ENCODE measurements around the gene GPRIN3.
"Not testable (repeated sequence)": the region's sequence is repeated elsewhere in the genome, so short reads cannot be mapped to it uniquely, and the experiment has no call there.

GPRIN3 gene

GRCh38 chr4:89316211-89316610, 8.6 kb upstream of the GPRIN3 start:
- no peaks in the 10 kb centered on the region for H3K9me3 ChIP-seq (ENCODE audit: control insufficient read depth, low read length)
- DNase-seq = no peak
- peak overlapping the region; percentile 61 for H3K27ac ChIP-seq (ENCODE audit: insufficient read depth, low read length, poor library complexity, severe bottlenecking)
- no peak overlapping the region for H3K4me3 ChIP-seq (ENCODE audit: insufficient read depth, low read depth, low read length, poor library complexity, severe bottlenecking)
- H3K36me3 ChIP-seq (ENCODE audit: control insufficient read depth, insufficient read depth, low read length) = no peaks in the 10 kb centered on the region
- H3K27me3 ChIP-seq (replicated peaks; ENCODE audit: control insufficient read depth, insufficient read depth, low read length, poor library complexity, severe bottlenecking) = no peaks in the 10 kb centered on the region
- H3K4me1 ChIP-seq (ENCODE audit: control insufficient read depth, insufficient read depth, low read length, poor library complexity, severe bottlenecking) = peaks cover 19% of the 10 kb centered on the region

- H3K27ac ChIP-seq (ENCODE audit: insufficient read depth, low read length, poor library complexity, severe bottlenecking) = no peak overlapping the region
- no peaks in the 10 kb centered on the region for H3K27me3 ChIP-seq (replicated peaks; ENCODE audit: control insufficient read depth, insufficient read depth, low read length, poor library complexity, severe bottlenecking)
- no peaks in the 10 kb centered on the region for H3K9me3 ChIP-seq (ENCODE audit: control insufficient read depth, low read length)
- H3K36me3 ChIP-seq (ENCODE audit: control insufficient read depth, insufficient read depth, low read length) = no peaks in the 10 kb centered on the region
- H3K4me3 ChIP-seq (ENCODE audit: insufficient read depth, low read depth, low read length, poor library complexity, severe bottlenecking) = no peak overlapping the region
- DNase-seq = no peak
- H3K4me1 ChIP-seq (ENCODE audit: control insufficient read depth, insufficient read depth, low read length, poor library complexity, severe bottlenecking) = peaks cover 30% of the 10 kb centered on the region
Measured at GRCh38 chr4:89314291-89314690, 6.7 kb upstream of the GPRIN3 start.

GRCh38 chr4:89312066-89312465, 4.5 kb upstream of the GPRIN3 start:
- H3K9me3 ChIP-seq (ENCODE audit: control insufficient read depth, low read length) = no peaks in the 10 kb centered on the region

DNA sequence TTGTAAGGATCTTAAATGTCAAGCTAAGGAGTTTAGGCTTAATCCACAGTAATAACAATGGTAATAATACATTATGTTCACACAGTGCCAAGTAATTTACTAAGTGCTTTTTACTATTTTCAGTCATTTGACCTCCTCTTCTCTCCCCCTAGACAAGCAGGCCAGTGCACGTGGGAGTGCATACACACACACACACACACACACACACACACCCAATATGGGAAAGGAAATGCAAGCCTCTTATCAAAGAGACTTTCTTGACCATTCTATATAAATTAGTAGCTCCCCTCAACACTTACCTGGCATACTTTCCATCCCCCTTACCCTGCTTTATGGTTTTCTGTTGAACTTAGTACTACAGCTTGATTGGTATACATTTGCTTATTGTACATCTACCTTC, 3.8 kb upstream of the GPRIN3 start:
- DNase-seq = no peak
- H3K27ac ChIP-seq (ENCODE audit: insufficient read depth, low read length, poor library complexity, severe bottlenecking) = no peak overlapping the region
- peaks cover 23% of the 10 kb centered on the region for H3K4me1 ChIP-seq (ENCODE audit: control insufficient read depth, insufficient read depth, low read length, poor library complexity, severe bottlenecking)
- H3K9me3 ChIP-seq (ENCODE audit: control insufficient read depth, low read length) = no peaks in the 10 kb centered on the region
- no peaks in the 10 kb centered on the region for H3K27me3 ChIP-seq (replicated peaks; ENCODE audit: control insufficient read depth, insufficient read depth, low read length, poor library complexity, severe bottlenecking)
- no peak overlapping the region for H3K4me3 ChIP-seq (ENCODE audit: insufficient read depth, low read depth, low read length, poor library complexity, severe bottlenecking)
- no peaks in the 10 kb centered on the region for H3K36me3 ChIP-seq (ENCODE audit: control insufficient read depth, insufficient read depth, low read length)

More at GRCh38 chr4:89312066-89312465, 4.5 kb upstream of the GPRIN3 start:
- DNase-seq = no peak
- Histone ChIP-seq H3K27me3 (replicated peaks; ENCODE audit: control insufficient read depth, insufficient read depth, low read length, poor library complexity, severe bottlenecking) (no peaks in the 10 kb centered on the region), H3K4me1 (ENCODE audit: control insufficient read depth, insufficient read depth, low read length, poor library complexity, severe bottlenecking) (peaks cover 29% of the 10 kb centered on the region), H3K4me3 (ENCODE audit: insufficient read depth, low read depth, low read length, poor library complexity, severe bottlenecking) (no peak overlapping the region), H3K36me3 (ENCODE audit: control insufficient read depth, insufficient read depth, low read length) (no peaks in the 10 kb centered on the region), H3K27ac (ENCODE audit: insufficient read depth, low read length, poor library complexity, severe bottlenecking) (no peak overlapping the region)

- H3K9me3 ChIP-seq (ENCODE audit: control insufficient read depth, low read length); H3K27me3 ChIP-seq (replicated peaks; ENCODE audit: control insufficient read depth, insufficient read depth, low read length, poor library complexity, severe bottlenecking); H3K27ac ChIP-seq (ENCODE audit: insufficient read depth, low read length, poor library complexity, severe bottlenecking); DNase-seq; H3K36me3 ChIP-seq (ENCODE audit: control insufficient read depth, insufficient read depth, low read length); H3K4me3 ChIP-seq (ENCODE audit: insufficient read depth, low read depth, low read length, poor library complexity, severe bottlenecking): not testable (repeated sequence)
- peaks cover 23% of the 10 kb centered on the region for H3K4me1 ChIP-seq (ENCODE audit: control insufficient read depth, insufficient read depth, low read length, poor library complexity, severe bottlenecking)
Measured at GRCh38 chr4:89309154-89309553, 1.6 kb upstream of the GPRIN3 start.

GRCh38 chr4:89308161-89308500, 531 bp upstream of the GPRIN3 start:
- Histone ChIP-seq H3K4me1 (ENCODE audit: control insufficient read depth, insufficient read depth, low read length, poor library complexity, severe bottlenecking) (peaks cover 26% of the 10 kb centered on the region), H3K36me3 (ENCODE audit: control insufficient read depth, insufficient read depth, low read length) (no peaks in the 10 kb centered on the region), H3K4me3 (ENCODE audit: insufficient read depth, low read depth, low read length, poor library complexity, severe bottlenecking) (peak overlapping the region; percentile 95), H3K27me3 (replicated peaks; ENCODE audit: control insufficient read depth, insufficient read depth, low read length, poor library complexity, severe bottlenecking) (no peaks in the 10 kb centered on the region), H3K9me3 (ENCODE audit: control insufficient read depth, low read length) (no peaks in the 10 kb centered on the region), H3K27ac (ENCODE audit: insufficient read depth, low read length, poor library complexity, severe bottlenecking) (peak overlapping the region; percentile 87)
- DNase-seq = peak in 1 of 3 donors; percentile 14

GRCh38 chr4:89307178-89307445, 488 bp downstream of the GPRIN3 start:
- no peaks in the 10 kb centered on the region for H3K27me3 ChIP-seq (replicated peaks; ENCODE audit: control insufficient read depth, insufficient read depth, low read length, poor library complexity, severe bottlenecking)
- peak overlapping the region; percentile 87 for H3K27ac ChIP-seq (ENCODE audit: insufficient read depth, low read length, poor library complexity, severe bottlenecking)
- DNase-seq = no peak
- H3K4me1 ChIP-seq (ENCODE audit: control insufficient read depth, insufficient read depth, low read length, poor library complexity, severe bottlenecking) = peaks cover 34% of the 10 kb centered on the region
- H3K36me3 ChIP-seq (ENCODE audit: control insufficient read depth, insufficient read depth, low read length) = no peaks in the 10 kb centered on the region
- H3K4me3 ChIP-seq (ENCODE audit: insufficient read depth, low read depth, low read length, poor library complexity, severe bottlenecking) = peak overlapping the region; percentile 95
- H3K9me3 ChIP-seq (ENCODE audit: control insufficient read depth, low read length) = no peaks in the 10 kb centered on the region

DNA sequence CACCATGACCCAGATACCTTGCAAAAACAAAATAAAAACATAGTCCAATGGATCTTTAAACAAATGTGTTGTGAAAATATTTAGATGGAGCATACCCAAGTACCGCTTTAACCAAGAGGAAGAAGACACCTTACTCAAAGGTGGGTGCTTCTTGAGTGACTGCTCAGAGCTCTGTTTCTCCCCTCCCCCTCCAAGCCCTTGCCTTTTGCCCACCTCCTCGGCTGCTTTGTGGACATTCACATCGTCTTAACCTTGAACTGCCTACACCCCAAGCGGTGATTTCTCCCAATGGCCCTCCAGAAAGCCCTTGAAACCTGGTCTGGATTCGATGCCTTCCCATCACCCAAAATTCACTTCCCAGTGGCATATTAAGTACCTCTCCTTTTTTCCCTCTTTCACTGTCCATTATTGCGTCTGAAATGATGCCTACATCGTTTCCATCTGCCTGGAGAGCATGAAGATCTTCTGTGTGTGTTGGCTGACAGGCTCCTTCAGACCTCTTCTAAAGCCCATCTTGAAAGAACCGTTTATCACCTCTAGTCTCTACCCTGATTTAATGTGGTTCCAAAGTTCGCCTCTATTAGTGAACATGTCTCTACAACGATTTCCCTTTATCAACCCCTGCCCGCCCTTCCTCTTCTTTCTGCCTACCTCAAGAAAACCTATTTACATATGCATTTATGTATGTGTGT, 968 bp downstream of the GPRIN3 start:
- no peak for DNase-seq
- peak overlapping the region; percentile 87 for H3K27ac ChIP-seq (ENCODE audit: insufficient read depth, low read length, poor library complexity, severe bottlenecking)
- H3K36me3 ChIP-seq (ENCODE audit: control insufficient read depth, insufficient read depth, low read length) = no peaks in the 10 kb centered on the region
- no peaks in the 10 kb centered on the region for H3K9me3 ChIP-seq (ENCODE audit: control insufficient read depth, low read length)
- peaks cover 39% of the 10 kb centered on the region for H3K4me1 ChIP-seq (ENCODE audit: control insufficient read depth, insufficient read depth, low read length, poor library complexity, severe bottlenecking)
- no peaks in the 10 kb centered on the region for H3K27me3 ChIP-seq (replicated peaks; ENCODE audit: control insufficient read depth, insufficient read depth, low read length, poor library complexity, severe bottlenecking)
- peak overlapping the region; percentile 95 for H3K4me3 ChIP-seq (ENCODE audit: insufficient read depth, low read depth, low read length, poor library complexity, severe bottlenecking)

GRCh38 chr4:89305712-89306437, 1.7 kb downstream of the GPRIN3 start:
- peak overlapping the region; percentile 87 for H3K27ac ChIP-seq (ENCODE audit: insufficient read depth, low read length, poor library complexity, severe bottlenecking)
- no peaks in the 10 kb centered on the region for H3K9me3 ChIP-seq (ENCODE audit: control insufficient read depth, low read length)
- no peaks in the 10 kb centered on the region for H3K27me3 ChIP-seq (replicated peaks; ENCODE audit: control insufficient read depth, insufficient read depth, low read length, poor library complexity, severe bottlenecking)
- H3K36me3 ChIP-seq (ENCODE audit: control insufficient read depth, insufficient read depth, low read length) = no peaks in the 10 kb centered on the region
- peak overlapping the region; percentile 95 for H3K4me3 ChIP-seq (ENCODE audit: insufficient read depth, low read depth, low read length, poor library complexity, severe bottlenecking)
- peaks cover 47% of the 10 kb centered on the region for H3K4me1 ChIP-seq (ENCODE audit: control insufficient read depth, insufficient read depth, low read length, poor library complexity, severe bottlenecking)
- no peak for DNase-seq

DNA sequence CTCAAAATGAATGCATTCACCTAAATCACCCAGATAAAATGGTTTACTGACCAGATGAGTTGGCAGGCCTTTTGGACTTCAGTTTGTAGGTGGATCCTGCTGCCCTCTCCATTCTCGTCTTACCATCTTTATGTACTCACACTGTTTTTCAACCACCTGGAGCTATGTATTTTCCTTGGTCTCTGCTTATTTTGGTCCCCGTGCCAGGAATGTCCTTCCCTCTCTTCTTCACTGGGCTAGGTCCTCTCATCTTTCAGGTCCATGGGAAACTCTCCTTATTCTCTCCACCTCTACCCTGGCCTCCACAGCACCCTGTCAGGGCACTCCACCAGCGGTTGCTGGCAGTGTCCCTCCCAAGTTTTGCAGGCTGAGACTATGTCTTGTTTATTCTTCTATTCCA, 2.6 kb downstream of the GPRIN3 start:
- H3K9me3 ChIP-seq (ENCODE audit: control insufficient read depth, low read length) = no peaks in the 10 kb centered on the region
- no peaks in the 10 kb centered on the region for H3K27me3 ChIP-seq (replicated peaks; ENCODE audit: control insufficient read depth, insufficient read depth, low read length, poor library complexity, severe bottlenecking)
- peak overlapping the region; percentile 95 for H3K4me3 ChIP-seq (ENCODE audit: insufficient read depth, low read depth, low read length, poor library complexity, severe bottlenecking)
- no peaks in the 10 kb centered on the region for H3K36me3 ChIP-seq (ENCODE audit: control insufficient read depth, insufficient read depth, low read length)
- peak overlapping the region; percentile 87 for H3K27ac ChIP-seq (ENCODE audit: insufficient read depth, low read length, poor library complexity, severe bottlenecking)
- DNase-seq = no peak
- peaks cover 48% of the 10 kb centered on the region for H3K4me1 ChIP-seq (ENCODE audit: control insufficient read depth, insufficient read depth, low read length, poor library complexity, severe bottlenecking)

Measured in effector memory CD4-positive, alpha-beta T cell (primary cell).